ENCODE results near the gene MED8. TPM values are rescaled to one million over a fixed set of nuclear protein-coding genes. Genes with fewer than 3 reads are reported as not detected.

MED8 gene
- total RNA-seq, 1 experiment from 2014 or later, result 36.0 TPM

GRCh38 chr1:43427524-43427923 lies 37.9 kb upstream of the MED8 start:
- TF ChIP-seq ZNF274 (IDR thresholded peaks at IDR 0.05; ENCODE audit: low read depth, low read length) (no peak), RAD21 (IDR thresholded peaks at IDR 0.05; ENCODE audit: low read depth) (no peak), ZFX (IDR thresholded peaks at IDR 0.05) (no peak), SRF (IDR thresholded peaks at IDR 0.05; ENCODE audit: low read depth) (no peak), FOSL1 (IDR thresholded peaks at IDR 0.05; ENCODE audit: low read depth) (no peak), EZH2 (IDR thresholded peaks at IDR 0.05) (no peak), EZH2phosphoT487 (IDR thresholded peaks at IDR 0.05; ENCODE audit: borderline replicate concordance) (no peak), JUND (IDR thresholded peaks at IDR 0.05) (no peak), ZBTB33 (IDR thresholded peaks at IDR 0.05; ENCODE audit: extremely low read depth, insufficient replicate concordance, low read length) (no peak), REST (IDR thresholded peaks at IDR 0.05; ENCODE audit: low read depth) (no peak), CTCF (IDR thresholded peaks at IDR 0.05 in 2 of 3, conservative IDR thresholded peaks at IDR 0.05 in 1 of 3; ENCODE audit: borderline replicate concordance in 1 of 3, insufficient read depth in 1 of 3, low read depth in 2 of 3, low read length in 2 of 3) (no peak), YY1 (IDR thresholded peaks at IDR 0.05; ENCODE audit: extremely low read depth, insufficient replicate concordance, low read depth, low read length) (no peak)
- TF ChIP-seq, protein P1, sequence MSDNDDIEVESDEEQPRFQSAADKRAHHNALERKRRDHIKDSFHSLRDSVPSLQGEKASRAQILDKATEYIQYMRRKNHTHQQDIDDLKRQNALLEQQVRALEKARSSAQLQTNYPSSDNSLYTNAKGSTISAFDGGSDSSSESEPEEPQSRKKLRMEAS (IDR thresholded peaks at IDR 0.05), result no peak
- no TSS peak for BruUV-seq (replicated peaks)
- Histone ChIP-seq H3K4me2 (ENCODE audit: low read length) (no peak overlapping the region), H3K9me3 (ENCODE audit: control insufficient read depth in 1 of 2, insufficient read depth in 1 of 2, low read depth in 1 of 2, low read length in 2 of 2) (no peaks in the 10 kb centered on the region), H3K9ac (ENCODE audit: low read length) (no peak overlapping the region), H4K20me1 (ENCODE audit: insufficient read depth) (no peaks in the 10 kb centered on the region), H3K4me1 (ENCODE audit: control insufficient read depth in 1 of 2, insufficient read depth in 2 of 2, low read length in 2 of 2) (peaks cover 8 to 38% of the 10 kb centered on the region in 2 experiments), H3K4me3 (replicated peaks in 1 of 2; ENCODE audit: low read depth in 1 of 2, low read length in 2 of 2) (no peak overlapping the region), H3K27ac (ENCODE audit: low read depth, low read length) (no peak overlapping the region), H3K36me3 (ENCODE audit: control insufficient read depth in 1 of 2, insufficient read depth in 2 of 2, low read length in 2 of 2) (peaks cover 16 to 42% of the 10 kb centered on the region in 2 experiments; a peak in 3 of 4 replicates), H3K27me3 (ENCODE audit: insufficient read depth, low read length) (no peaks in the 10 kb centered on the region), H3K9me2 (ENCODE audit: insufficient read depth) (no peaks in the 10 kb centered on the region), H3K79me2 (ENCODE audit: insufficient read depth, low read length) (no peaks in the 10 kb centered on the region), H2AFZ (ENCODE audit: low read depth, low read length, poor library complexity, severe bottlenecking) (no peak overlapping the region)
- intact Hi-C loops (cut with micrococcal nuclease), result no loop called here
- RAD21 ChIA-PET (ENCODE audit: low non-redundant PET in 1 of 2, low total read pairs in 2 of 2, uncharacterized antibody in 2 of 2, unreplicated experiment in 2 of 2), result no interaction called here
- ATAC-seq, result no peak
- POLR2A ChIA-PET, result no interaction called here
- DNase-seq (ENCODE audit: low read depth, low spot score), result no peak
- CTCF ChIA-PET, result no interaction called here

All from HCT116 (cell line).